GM19452 (cell line): ENCODE data around the gene OMP.

Source experiments
- ATAC-seq: cut with Tn5 transposase; IDR thresholded peaks from one replicate; pipeline ENCODE4 v1.9.1; 2021; ENCODE audit not compliant: unreplicated experiment

Gene OMP

DNA sequence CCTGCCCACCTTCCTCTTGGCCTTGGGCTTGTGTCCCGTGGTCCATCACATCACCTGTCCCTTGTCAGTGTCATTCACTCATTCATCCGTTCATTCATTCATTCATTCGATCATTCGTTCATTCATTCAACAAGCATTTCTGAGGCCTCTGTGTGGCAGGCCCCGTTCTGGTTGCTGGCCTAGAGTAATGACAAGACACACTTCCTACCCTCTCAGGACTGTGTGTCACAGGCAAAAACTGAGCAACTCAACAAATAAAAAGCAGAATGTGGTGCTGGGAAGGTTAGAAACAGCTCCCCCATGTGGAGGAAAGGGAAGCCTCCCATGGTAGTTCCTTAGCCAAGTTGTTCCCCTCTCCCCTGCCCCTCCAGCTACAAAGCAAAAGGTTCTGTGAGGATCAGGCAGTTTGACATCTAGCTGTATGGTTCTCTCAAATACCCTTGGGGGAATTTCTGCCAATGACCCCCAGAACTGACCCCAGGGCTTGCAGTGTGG, 1.6 kb upstream of the OMP start:
- no peak for ATAC-seq

DNA sequence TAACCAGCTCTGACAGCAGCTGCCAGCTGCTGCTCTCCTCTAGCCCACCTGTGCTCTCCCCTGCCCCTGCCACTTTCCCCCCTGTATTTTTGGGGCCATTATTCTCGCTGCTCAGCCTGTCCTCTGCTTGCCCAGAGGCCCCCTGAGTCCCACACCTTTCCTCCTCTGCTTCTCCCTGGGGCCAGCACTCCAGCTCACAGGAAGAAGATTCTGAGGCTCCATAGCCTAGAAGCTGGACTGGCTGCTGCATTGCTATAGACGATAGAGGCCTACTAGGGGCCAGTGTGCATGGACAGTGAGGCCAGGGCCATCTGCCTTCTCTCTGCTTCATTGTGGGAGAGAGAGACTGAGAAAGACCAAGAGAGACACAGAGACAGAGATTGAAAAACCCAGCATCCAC, 679 bp downstream of the OMP start:
- no peak for ATAC-seq

DNA sequence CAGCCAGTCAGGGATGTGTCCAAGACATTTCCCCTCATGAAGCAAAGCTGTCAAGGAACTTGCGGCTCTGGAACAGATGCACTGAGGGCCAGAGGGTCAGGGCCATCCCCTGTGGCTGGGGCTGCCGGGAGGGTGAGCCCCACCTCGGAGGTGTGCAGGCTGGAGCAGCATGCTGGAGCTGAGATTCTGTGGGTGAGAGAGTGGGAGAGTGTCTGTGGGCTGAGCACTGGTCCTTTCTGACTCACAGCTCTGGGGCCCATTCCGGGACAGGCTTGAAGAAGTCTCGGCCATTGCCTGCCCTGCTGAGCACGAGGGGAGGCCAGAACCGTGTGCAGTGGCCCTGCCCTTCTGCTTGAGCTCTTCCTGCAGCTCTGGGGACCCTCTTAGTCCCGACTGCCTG, 2.1 kb downstream of the OMP start:
- ATAC-seq, result no peak

DNA sequence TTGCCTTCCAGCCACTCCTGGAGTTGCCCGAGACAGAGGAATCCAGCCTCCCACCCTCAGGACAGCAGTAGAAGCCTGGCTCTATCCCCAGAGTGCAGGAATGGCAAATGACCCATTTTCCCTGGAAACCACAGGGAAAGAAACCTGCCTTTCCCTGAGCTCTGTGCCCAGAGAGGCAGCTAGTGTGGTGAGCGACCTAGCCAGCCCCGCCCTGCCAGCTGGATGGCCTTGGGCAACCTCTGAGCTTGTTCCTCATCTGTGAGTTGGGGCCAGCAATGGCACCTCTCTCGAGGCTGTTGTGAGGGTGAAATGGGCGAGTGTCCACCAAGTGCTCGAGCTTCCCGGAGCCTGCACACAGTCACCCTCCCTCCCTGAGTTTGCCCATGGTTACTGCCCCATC, 3.7 kb downstream of the OMP start:
- ATAC-seq, result no peak

DNA sequence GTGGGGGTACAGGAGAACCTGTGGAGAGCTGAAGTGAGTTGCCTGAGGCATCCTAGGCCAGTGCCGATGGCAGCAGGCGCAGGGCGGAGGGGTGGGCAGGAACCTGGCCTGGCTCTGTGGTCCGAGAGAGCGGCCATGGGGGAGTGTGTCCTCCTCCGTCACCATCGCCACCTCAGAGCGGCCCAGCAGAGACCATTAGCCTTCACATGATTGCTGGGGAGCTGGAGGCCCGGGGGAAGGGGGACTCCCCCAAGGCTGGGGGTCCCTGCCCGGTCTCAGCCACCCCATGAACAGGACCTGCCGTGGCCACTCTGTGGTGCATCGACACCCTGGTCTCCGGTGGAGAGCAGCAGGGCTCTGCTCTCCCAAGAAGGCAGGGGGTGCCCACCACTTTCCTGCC, 4.1 kb downstream of the OMP start:
- ATAC-seq, result no peak

DNA sequence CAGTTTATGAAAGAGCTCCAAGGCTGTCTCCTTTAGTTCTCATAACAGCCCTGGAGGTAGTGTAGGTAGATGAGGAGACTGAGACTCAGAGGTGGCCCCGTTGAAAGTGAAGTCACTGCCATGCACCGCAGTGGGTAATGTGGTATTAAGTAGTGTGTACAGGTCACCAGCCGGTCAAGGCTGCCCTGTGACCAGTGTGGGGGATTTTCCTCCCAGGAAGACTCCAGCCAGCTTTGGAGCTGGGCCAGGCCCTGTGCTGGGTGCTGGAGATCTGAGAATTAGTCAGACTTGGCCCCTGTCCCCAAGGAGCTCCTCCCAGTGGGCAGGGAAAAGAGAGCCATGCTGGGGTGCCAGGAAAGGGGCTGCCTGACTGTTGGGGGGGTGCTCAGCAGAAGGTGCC, 5.3 kb downstream of the OMP start:
- no peak for ATAC-seq

DNA sequence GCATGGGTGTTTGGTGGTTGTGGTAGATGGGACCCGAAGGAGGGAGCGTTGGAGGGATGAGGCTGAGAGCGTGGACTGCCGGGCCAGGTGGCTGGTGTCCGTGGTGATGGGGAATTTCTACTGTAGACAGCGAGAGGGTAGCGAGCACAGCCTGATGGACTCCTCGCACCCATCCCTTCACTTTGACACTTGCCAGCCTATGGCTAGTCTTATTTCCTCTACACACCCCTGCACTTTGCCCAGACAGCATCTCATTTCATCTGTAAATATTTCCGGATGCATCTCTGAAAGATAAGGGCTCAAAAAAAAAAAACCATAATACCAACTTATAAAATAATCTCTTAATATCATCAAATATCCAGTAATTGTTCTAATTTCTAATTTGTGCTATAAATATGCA, 5.8 kb downstream of the OMP start:
- ATAC-seq, result no peak

DNA sequence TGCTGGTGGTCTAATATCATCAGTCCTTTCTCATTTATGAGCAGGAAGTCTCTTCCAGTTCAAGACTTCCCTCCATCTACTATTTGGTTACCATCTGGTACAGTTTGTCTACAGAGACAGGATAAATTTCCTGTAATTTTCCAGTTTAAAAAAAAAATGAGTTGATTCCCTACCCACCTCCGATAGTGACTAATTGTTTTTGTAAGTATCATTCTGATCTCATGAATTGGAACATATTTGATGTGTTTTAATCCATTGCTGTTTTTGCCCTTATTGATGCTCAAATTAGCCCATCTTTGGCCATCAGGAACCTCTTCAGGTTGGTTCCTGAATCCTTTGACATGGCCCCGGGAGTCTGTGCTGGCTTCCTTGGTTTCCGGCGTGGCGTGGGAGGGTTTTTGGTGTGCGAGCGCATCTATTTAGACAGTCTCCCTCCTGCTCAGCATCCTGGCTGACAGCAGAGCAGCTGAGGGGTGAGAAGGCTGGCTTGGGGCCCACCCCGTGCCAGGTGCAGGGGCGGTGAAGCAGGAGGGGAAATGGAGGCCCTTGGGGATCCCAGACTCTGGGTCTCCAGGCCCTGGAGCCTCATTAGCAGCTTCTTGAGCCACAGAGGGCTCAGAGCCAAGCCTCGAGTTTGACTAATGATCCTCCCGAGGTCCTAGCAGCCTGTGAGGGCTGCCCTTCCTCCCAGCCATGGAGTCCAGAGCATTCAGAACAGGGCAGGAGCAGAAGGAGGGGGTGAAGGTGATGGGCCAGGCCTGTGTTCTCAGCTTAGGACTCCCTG, 6.8 kb downstream of the OMP start:
- ATAC-seq, result no peak

DNA sequence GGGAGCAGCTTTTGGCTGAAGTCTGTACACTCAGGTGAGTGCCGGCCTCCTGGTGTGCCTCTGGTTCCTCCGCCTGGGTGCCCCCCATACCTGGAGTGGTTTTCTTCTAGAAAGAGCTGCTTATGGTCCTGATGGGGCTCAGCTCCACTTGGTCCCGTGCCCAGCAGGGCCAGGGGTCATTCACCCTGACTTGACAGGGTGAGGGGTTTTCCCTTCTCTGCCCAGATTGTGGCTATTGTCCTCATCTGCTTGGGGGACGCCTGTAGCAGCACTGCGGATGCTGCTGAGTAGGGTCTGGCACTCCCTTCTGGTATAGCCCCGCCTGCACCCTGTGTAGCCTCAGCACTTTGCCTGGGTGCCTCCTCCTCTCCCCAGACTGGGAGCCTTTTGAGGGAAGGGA, 8.2 kb downstream of the OMP start:
- ATAC-seq, result no peak

DNA sequence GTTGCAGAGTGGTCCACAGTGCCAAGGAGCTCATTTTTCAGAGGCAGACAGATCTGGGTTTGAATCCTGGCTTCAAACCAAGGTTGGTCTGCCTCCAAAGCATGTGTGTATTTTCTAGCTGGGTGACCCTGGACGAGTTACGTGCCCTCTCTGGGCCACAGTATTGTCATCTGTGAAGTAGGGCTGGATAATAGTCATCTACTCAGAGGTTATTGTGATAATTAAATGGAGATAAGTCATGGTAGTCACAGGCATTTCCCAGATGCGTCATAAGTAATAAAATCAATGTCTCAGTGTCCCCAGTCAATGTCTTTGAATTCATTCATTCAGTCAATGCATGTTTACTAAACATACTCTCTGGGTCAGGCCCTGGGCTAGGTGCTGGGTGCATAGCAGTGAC, 8.6 kb downstream of the OMP start:
- no peak for ATAC-seq

DNA sequence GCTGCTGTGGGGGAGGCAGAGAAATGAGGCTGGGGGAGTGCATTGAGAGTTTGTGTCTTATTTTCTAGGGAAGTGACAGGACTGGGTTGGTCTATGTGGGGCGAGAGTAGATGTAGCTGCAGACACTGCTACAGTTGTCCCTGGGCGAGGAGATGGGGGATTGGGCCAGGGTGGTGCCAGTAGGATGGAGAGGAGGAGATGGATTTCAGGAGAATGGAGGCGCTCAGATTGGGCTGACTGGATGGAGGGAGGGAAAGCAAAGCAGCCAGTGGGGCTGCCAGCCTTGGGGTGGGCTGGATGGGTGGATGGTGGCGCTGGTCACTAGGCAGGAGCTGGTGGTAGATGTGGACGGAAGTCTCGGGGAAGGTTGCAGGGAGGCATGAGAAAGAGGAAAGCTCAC, 9.3 kb downstream of the OMP start:
- no peak for ATAC-seq

DNA sequence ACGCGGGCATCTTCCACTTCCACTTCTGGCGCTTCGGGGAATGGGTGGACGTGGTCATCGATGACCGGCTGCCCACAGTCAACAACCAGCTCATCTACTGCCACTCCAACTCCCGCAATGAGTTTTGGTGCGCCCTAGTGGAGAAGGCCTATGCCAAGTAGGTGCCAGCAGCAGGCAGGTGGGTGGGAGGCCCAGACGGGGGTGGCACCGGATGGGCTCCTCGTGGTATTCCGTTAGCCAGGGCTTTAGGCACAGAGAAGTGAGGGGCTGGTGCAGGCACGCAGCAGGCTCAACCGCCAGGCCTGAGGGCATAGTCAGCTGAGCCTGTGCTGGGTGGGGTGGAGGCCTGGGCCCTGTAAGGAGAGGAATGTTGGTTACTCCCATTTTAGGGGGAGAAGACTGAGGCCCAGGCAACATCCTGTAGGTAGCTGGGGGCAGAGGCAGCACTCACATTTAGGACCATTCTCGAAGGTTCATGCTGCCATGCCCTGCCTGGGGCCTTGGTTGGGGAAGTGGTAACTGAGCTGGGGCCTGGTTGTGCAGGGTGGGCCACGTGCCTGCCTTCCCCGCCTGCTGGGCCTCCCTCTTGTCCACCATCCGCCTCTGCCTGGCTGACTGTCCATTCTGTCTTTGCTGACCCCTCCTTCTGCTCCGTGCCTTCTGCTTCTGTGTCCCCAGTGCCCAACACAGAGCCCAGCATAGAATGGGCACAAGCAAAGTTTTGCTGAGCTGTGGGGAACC, 10.2 kb downstream of the OMP start:
- no peak for ATAC-seq

DNA sequence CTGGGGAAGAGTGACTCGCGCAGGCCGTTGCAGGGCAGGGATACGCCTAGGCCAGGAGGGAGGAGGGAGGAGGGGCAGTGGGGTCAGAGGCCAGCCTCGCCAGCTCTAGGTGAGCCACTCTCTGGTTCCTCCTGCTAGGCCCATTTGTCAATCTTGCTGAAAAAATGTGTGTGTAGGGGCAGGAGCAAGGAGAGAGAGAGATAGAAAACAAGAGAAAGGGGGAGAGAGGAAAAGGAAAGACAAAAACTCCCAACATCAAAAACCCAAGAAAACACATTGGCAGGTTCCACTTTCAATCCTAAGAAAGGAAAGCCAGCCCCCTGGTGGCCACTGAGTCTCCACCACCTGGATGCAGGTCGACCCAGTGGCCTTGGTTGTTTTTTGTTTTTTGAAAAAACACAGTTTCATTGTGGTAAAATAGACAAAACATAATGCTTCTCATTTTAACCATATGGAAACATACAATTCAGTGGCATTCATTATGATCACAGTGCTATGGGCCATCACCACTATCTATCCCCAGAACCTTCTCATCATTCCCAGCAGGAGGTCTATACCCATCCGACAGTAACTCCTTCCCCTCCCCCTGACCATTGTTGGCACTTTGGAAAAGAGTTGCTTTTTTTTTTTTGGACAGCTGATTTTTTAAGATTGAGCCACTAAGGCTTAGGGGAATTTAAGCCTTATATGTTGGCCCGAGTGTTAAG, 10.9 kb downstream of the OMP start:
- ATAC-seq, result no peak

DNA sequence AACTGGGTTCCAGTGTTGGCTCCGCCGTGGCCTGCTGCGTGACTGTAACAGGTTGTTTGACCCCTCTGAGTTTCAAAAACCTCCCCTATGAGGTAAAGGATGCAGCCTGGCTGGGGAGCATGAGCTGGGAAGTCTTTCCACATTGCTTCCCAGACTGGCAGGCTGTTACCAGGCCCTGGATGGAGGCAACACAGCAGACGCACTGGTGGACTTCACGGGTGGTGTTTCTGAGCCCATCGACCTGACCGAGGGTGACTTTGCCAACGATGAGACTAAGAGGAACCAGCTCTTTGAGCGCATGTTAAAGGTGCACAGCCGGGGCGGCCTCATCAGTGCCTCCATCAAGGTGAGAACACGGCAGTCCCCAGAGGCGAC, 11.4 kb downstream of the OMP start:
- ATAC-seq, result no peak

DNA sequence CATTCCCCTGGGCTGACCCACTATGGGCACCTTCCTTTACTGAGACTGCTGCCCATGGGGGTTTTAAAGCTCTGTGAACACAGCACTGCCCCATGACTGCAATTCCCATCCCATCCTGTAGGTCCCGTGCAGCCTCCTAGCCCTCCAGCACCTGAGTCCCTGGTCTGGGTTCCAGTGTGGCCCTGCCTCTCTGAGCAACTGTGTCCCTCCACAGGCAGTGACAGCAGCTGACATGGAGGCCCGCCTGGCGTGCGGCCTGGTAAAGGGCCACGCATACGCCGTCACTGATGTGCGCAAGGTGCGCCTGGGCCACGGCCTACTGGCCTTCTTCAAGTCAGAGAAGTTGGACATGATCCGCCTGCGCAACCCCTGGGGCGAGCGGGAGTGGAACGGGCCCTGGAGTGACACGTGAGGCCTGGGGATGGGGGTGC, 12.6 kb downstream of the OMP start:
- no peak for ATAC-seq

DNA sequence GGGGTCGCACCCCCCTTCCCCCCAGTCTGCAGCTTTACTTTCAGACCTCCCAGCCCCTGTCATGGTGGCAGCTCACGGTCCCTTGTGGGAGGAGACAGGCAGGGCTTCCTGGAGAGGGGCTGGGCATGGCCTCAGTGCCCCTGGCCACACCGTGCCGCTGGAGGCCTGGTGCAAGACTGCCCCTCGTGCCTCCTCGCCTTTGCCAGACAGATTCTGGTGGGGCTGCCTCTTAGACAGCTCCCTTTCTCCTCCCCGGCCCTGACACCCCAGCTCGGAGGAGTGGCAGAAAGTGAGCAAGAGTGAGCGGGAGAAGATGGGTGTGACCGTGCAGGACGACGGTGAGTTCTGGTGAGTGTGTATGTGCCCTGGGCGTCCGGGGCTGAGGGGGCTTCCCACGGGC, 13.3 kb downstream of the OMP start:
- no peak for ATAC-seq

DNA sequence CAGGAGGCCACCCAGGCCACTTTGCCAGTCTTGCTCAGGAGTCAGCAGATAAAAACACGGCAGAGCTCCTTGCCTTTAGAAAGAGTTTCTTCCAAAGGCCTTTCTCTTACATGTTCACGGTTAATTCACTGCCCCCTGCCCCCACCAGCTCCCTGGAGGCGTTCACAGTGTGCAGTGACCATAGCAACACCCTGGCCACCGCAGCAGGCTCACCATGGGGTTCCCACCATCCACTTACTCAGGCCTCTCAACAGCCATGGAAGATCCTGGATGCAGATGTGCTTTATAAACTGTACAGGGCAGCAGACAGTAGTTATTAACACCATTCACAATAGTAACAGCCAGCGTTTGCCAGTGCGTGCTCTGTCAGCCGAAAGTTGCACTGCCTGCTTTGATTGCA, 14.9 kb downstream of the OMP start:
- ATAC-seq, result no peak

DNA sequence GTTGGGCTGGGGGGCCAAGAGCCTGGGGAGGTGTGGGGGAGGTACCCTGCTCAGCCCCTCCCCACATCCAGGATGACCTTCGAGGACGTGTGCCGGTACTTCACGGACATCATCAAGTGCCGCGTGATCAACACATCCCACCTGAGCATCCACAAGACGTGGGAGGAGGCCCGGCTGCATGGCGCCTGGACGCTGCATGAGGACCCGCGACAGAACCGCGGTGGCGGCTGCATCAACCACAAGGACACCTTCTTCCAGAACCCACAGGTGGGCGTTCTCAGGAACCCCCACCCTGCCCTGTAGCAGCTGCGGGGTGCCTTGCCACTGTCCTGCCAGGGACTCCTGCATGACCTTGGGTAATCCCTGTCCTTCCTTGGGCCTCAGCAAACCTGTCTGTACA, 15.4 kb downstream of the OMP start:
- no peak for ATAC-seq

DNA sequence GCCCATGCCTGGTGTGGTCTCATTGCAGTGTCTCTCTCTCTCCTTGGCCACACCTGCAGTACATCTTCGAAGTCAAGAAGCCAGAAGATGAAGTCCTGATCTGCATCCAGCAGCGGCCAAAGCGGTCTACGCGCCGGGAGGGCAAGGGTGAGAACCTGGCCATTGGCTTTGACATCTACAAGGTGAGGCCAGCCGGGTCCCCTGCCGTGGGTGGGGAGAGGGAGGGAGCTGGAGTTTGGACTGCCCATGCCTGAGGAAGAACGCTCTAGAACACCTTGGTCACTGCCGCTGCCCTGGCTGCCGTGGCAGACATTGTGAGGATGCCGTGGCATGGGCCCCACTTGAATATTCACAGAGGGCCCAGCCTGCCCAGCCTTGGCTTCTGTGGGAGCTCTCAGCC, 16.3 kb downstream of the OMP start:
- no peak for ATAC-seq

DNA sequence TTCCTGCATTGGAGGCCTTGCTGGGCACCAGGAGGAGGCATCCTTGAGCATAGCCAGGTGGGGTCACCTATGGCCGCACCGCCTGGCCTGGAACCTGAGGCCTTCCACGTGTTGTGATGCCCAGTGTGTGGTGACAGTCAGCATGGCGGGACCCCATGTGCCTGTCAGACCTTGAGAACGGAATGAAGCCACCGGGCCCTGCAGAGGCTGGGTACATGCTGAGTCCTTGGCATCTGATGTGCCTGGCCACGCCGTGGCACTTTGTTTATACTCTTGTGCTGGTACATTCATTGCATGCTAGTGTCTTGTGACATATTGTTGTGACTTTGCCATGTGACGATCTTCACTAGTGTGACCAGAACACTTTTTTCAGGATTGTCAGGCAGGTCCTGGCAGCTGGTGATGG, 16.9 kb downstream of the OMP start:
- no peak for ATAC-seq

DNA sequence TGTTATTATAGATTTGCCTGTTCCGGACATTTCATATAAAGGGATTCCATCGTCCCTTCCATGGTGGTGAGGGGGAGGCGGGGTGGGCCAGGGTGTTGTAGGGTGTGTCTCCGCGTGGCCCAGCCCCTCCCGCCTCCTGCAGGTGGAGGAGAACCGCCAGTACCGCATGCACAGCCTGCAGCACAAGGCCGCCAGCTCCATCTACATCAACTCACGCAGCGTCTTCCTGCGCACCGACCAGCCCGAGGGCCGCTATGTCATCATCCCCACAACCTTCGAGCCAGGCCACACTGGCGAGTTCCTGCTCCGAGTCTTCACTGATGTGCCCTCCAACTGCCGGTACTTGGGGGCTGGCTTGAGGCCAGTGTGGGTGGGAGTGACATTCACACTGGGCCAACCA, 17.9 kb downstream of the OMP start:
- ATAC-seq, result no peak

DNA sequence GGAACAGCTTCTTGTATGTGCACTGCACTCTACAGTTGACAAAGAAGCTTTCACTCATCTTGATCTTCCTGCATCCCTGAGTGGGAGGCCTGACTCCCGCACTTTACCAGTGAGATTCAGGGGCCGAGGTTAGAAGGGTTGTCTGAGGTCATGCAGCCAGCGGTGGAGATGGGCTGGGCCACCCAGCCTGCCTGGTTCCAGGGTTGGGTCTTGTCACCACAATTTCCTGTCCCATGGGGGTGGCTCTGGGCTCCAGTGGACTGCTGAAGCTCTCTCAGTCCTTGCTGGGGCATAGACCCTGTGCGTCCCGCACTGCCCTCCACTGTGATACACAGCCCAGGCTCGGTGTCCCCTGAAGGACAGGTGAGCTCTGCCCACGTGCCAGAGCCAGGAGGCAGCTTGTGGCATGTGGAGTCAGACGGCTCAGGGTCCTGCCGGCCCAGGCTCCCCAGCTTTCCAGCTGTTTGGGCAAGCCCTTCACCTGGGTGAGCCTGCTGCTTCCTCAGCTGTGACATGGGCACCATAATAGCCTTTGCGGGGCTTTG, 18.5 kb downstream of the OMP start:
- ATAC-seq, result no peak
